ENCODE measurements around the gene FADS6.

FADS6 gene, protein sequence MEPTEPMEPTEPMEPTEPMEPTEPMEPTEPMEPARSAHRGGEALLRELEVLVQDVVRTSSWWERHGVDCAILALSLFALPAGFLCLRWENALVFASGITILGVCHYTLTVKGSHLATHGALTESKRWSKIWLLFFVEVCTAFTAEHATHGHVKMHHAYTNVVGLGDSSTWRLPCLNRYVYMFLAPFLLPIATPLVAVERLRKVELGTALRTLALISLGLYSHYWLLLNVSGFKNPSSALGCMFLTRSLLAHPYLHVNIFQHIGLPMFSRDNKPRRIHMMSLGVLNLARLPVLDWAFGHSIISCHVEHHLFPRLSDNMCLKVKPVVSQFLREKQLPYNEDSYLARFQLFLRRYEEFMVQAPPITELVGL

DNA sequence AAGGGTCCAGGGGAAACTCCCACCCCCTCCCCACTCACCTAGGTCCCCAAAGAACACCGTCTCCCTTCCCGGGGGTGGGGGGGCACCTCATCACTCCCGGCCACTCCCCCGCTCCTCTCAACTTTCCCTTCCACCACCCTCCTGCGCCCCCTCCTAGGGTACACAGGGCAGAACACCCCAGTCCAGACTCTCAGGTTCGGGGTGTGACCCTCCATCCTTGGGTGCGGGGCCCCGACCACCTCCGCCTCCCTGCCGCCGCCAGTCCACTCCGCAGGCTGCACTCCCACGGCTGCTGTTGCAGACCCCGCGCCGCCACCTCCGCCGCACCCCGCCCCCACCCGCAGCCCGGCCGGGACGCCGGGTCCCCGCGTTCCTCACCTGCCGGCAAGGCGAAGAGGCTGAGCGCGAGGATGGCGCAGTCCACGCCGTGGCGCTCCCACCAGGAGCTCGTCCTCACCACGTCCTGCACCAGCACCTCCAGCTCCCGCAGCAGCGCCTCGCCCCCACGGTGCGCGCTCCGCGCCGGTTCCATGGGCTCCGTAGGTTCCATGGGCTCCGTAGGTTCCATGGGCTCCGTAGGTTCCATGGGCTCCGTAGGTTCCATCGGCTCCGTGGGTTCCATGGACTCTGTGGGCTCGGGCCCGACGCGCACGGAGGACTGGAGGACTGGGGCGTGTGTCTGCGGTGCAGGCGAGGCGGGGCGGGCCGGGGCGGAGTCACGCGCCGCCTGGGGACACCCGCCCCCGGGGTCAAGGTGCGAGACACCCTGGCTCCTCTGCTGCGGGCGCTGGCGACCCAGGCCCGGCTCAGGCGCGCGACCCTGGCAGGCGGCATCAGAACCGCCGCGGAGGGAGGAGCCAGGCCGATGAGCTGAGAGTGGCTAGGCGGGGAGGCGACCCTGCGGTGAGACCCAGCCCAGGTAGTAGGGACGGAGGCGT lies at the start of gene FADS6:
Gene FADS6, minus strand, starts transcription at position 660 of the 938 bp plus-strand sequence. Its CDS starts 38 bp downstream, at position 622.
- no peak for DNase-seq

DNA sequence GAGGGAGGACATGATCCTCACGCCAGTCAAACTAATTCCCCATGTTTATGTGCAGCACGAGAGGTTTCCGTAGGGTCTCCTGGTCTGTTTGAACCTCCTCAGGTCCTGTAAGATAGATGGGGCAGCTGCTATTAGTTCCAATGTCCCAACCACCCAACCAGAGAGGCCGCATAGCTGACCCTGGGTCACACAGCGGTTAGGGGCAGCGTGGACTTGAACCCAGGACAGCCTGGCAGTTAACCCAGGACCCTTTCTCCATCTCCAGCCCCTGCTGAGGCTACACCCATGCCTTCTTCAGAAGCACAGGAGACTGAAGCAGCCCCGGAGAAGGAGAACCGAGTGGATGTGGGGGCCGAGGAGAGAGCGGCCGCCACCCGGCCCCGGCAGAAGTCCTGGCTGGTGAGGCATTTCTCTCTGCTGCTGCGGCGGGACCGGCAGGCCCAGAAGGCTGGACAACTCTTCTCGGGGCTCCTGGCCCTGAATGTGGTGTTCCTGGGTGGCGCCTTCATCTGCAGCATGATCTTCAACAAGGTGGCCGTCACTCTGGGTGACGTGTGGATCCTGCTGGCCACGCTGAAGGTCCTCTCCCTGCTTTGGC lies 47.8 kb upstream of the FADS6 start:
- DNase-seq, result no peak

DNA sequence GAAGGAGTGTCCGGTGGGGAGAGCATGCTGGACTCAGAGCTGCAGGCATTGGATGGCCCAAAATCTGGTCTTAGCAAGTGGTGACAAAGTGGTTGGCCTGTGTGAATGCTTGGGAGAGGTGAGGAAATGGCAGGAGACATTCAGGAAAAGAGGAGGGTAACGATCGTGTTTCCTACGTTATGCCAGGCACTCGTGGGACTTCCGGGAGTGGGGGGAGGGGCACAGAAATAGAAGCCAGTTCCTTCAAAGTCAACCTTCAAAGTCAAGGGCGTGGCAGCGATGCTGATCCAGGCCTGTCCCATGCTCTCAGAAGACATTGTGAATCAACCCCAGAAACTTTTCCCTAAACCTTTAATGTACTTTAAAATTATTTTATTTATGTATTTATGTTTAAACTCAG lies 46.1 kb upstream of the FADS6 start:
- DNase-seq, result no peak

DNA sequence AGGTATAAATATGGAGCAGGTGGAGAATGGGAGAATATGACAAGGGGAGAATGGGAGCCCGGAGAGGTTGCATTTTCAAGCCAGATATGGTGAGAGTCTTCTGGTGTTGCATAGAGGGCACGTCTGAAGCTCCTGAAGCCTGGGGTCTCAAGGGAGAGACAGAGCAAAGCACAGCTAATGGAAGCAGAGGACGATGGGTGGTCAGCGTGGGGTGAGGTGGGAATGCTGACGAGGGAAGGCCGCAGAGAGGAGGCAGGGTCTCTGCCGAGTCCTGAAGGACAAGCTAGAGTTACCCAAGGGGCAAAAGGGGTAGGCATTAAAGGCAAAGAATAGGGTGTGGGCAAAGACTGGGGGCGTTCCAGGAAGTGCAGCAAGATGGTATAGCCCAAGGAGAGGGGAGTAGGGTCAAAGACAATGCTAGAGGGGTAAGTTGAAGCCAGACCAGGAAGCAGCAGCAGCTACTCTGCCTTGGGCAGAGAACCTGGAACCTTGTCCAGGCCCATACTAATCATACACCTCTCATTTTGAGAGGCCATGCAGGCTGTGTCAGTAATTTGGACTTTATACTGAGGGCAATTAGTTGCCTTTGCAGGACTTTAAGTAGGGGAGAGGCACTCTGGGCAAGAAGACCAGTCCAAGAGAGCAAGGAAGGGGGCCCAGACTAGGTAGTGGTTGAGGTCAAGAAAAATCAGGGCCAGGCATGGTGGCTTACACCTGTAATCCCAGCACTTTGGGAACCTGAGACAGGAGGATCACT lies 44.9 kb upstream of the FADS6 start:
- no peak for DNase-seq

DNA sequence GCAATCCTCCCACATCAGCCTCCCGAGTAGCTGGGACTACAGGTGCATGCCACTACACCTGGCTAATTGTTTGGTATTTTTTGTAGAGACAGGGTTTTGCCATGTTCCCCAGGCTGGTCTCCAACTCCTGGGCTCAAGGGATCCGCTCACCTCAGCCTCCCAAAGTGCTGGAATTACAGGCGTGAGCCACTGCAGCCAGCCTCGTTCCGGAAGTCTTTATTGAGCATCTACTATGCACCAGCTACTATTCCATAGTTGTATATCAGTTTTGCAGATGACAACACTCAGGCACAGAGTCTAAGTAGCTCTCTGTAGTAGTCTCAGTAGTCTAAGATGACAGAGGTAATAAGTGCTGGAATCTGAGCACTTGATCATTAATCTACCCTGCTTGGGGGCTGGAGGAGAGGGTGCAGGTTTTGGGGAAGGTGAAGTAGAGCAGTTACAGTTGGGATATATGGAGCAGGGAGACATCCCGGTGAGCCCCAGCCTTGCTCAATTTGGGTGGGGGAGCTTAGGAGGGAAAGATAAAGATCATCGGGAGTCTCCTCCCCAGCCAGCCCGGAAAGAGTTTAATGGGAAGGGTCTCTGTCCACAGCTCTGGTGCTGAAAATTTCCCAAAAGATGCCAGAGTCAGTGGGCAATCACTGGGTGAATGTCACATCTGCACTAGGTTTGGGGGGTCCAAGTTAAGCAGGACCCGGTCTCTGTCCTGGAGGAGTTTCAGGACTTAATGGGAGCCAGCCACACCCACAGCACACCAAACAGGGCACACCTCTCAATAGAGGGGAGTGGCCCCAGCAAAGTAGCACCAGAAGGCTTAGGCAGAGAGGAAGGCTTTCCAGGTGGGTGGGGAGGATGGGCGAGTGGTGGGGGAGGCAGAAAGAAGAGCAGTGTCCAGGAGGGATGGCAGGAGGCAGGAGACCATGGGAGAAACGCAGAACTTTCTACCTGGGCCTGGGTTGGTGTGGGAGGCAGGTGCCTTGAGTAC lies 43.9 kb upstream of the FADS6 start:
- DNase-seq, result no peak

GRCh38 chr17:74936470-74936799 lies 43.0 kb upstream of the FADS6 start:
- no peak for DNase-seq

DNA sequence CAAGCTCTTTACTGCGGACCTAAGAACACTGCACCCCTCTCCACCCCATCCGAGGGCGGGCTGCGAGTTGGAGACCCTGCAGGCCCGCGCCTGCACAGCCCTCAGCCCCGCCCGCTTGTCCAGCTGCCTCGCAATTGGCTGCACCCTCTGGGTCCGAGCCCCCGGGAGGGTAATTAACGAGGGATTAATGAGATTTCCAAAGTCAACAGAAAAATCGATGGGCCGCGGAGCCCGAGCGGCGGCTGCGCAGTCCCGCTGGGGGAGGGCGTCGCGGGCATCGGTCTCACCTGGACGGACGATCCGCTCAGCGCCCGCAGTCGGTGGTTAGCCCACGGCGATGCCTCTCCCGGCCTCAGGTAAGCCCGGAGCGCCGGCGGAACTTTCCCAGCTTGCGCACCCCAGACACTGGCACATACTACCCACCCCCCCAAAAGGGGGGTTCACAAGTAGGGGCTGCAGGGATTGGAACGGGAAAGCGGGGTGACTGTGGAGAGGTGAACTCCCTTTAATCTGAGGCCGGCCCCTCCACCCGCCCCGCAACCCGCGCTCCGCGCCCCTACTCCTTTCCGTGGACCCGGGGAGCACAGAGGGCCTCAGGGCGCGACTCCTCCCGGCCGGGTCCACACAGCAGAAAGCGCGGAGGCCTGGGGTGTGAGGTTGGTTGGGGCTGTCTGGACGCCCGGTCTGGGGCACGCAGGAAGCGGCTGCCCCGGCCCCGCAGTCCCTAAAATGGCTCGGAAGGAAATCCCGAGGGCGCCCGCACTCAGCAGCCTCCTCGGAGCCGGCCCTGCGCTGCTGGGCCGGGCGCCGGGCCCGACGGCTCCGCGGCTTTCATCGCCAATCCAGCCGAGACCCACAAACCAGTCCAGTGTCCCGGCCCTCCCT lies 42.4 kb upstream of the FADS6 start, which contains the start of gene OTOP3:
Gene OTOP3, plus strand, starts transcription at position 314 of the 885 bp plus-strand sequence. Its CDS starts 24 bp downstream, at position 338.
- DNase-seq, result peak; percentile 91

DNA sequence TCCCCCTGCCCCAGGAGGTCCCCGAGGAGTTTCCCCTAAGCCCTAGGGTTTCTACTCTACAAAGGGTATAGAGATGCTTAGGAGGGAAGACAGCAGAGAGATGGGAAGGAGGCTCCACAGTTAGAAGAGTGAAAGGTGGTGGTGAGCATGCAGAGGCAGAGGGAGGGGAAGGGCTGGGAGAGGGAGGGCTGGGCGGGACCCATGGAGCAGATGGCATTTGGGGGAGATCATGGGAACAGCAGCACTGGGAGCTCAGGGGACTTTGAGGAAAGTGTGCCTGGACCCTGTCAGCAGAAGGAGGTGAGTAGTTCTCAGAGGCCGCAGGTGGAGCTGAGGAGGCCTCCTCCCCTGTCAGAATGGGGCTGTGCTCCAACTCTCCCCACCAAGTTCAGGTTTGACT lies 41.6 kb upstream of the FADS6 start:
- no peak for DNase-seq

- no peak for DNase-seq
Measured at GRCh38 chr17:74930535-74931036, 37.2 kb upstream of the FADS6 start.

DNA sequence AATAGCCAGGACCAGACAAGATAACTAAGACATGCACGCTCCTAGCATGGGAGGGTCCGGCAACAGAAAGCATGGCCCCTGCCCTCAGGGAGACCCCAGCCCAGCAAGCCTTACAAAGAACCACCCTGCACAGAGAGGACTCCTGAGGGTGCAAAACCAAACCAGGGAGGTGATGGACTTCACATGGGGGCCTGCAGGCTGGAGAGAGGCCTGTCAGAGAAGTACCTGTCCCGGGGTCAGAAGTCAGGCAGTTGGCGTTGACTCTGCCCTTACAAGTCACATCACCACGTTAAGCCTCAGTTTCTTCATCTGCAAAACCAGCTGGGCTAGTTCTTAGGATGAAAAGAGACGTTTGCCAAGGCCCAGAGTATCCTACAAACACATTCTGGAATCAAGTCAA lies 35.4 kb upstream of the FADS6 start:
- no peak for DNase-seq

DNA sequence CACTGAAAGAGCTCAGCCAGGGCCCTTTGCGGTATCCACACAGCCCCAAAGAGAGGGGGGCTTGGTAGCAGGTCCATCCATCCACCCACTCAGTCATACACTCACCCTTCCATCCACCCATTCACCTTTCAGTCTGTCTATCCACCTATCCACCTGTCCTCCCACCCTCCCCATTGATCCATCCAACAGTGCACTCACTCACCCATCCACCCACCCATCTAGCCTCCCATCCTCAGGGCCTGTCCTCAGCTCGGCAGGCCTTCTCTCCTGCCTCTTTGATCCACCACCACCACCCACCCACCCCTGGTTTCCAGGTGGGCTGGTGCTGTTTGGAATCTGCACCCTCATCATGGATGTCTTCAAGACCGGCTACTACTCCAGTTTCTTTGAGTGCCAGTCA lies 31.8 kb upstream of the FADS6 start:
- no peak for DNase-seq

DNA sequence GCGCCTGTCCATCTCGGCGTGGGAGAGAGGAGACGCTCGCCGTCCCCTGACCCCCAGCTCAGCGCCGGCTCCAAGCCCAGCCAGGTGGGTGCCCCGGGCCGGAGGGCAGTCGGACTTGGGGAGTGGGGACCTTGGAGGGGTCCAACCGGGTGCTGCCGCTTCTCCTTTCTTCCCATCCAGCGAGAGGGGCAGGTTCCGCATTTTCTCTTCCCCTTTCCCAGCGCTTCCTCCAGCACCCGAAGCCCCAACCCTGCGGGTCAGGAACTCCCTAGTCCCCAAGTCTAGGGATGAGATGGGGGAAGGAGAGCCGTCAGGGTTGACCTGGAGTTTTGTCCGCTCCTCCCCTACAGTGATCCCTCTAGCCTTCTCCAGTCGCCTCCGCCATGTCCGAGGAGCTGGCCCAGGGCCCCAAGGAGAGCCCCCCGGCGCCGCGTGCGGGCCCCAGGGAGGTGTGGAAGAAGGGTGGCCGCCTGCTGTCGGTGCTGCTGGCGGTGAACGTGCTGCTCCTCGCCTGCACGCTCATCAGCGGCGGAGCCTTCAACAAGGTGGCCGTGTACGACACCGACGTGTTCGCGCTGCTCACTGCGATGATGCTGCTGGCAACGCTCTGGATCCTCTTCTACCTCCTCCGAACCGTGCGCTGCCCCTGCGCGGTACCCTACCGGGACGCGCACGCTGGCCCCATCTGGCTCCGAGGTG lies 31.0 kb upstream of the FADS6 start, which contains the start of gene OTOP2:
Gene OTOP2, plus strand, starts transcription at position 24 of the 699 bp plus-strand sequence. Its CDS starts 360 bp downstream, at position 384.
- peak; percentile 44 for DNase-seq

GRCh38 chr17:74923538-74924249 lies 30.3 kb upstream of the FADS6 start:
- DNase-seq, result peak; percentile 52

DNA sequence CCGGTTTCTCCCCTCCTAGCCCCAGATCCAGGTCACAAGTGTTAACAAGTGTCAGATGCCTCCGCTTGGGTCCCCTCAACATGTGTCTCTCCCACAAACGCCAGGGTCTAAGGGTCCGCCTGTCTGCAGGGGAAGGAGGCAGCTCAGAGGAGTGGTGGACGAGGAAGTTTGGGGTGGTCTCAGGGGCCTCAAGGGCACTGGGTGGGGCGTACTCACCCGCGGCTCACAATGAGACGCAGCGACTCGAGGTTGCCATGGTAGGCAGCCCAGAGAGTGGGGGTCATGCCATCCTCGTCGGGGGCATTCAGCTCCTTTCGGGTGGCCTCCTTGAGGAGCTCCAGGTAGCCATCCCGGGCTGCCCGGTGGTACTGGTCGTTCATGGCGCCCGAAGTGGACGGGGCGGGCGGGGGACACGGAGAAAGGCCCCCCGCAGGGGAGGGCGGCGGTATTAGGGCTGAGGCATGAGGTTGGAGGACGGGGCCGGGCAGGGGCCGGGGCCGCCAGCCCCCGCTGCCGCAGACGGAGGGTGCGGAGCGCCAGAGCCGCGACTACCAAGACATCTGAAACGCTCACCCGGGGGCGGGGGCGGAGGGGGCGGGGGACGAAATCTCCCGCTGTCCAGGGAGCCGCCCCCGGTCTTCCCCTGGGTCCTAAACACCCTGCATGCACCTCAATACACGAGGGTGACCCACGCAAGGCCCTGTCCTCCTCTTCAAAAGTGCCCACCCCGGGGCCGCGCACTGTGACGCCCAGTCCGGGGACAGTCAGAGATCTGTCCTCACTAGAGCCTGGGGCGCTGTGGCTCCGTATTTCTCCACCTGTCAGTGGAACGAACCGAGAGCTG lies 29.5 kb upstream of the FADS6 start, which contains the start of gene USH1G:
Gene USH1G, minus strand, starts transcription at position 562 of the 844 bp plus-strand sequence. Its CDS starts 182 bp downstream, at position 380.
- DNase-seq, result peak; percentile 47

GRCh38 chr17:74922172-74922571 lies 28.7 kb upstream of the FADS6 start:
- no peak for DNase-seq

DNA sequence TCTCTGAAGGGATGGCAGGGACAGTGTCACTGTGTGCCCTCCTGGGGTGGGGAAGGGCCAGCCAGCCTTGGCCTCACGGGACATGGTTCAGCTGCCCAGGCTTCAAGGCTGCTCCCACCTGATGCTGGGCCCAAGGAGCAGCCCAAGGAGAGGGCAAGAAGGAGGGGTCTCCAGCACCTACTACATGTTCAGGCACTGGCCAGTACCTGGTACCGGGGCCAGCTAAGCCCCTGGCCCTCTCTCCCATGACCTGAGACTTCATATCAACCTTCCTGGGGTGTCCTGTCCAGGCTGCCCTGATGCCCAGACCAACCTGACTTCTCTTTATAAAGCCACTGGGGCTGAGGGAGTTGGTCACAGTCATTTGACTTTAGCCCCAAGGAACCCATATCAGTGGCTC lies 28.3 kb upstream of the FADS6 start:
- no peak for DNase-seq

- no peak for DNase-seq
Measured at GRCh38 chr17:74921026-74921681, 27.7 kb upstream of the FADS6 start.

Measured in NCI-H146 (cell line).